Transverse colon (tissue), 3 donors: ENCODE data around the gene SLC30A1.

Experiments
- CTCF ChIP-seq, 5 experiments: fragments of 200-600 bp in 3 of 5; fragments of 450-650 bp in 2 of 5; sonication (generic) in 3 of 5; IDR thresholded peaks; 1 replicate in 2 of 5; 2 replicates in 3 of 5; pipeline ENCODE4 v1.5.1; 2016 to 2017; ENCODE audit warnings: antibody characterized with exemption in 5 of 5, inconsistent platforms in 3 of 5, mild to moderate bottlenecking in 2 of 5, moderate library complexity in 1 of 5
- POLR2A ChIP-seq: fragments of 450-650 bp; IDR thresholded peaks from one replicate; pipeline ENCODE4 v1.6.1; 2016; ENCODE audit warnings: antibody characterized with exemption, mild to moderate bottlenecking, moderate library complexity

GRCh38 chr1:211610779-211611556, 32.0 kb upstream of the SLC30A1 start:
- no peak for TF ChIP-seq CTCF (IDR thresholded peaks at IDR 0.05)
- no peak for TF ChIP-seq POLR2A
